B cell (primary cell): Measurements from ENCODE around the gene HOXB8. TPM values are rescaled to one million over a fixed set of nuclear protein-coding genes. Genes with fewer than 3 reads are reported as not detected.

Source experiments
- ATAC-seq: fragments of 200-7000 bp; cut with Tn5 transposase; one replicate; pipeline ENCODE4 v1.10.0; 2021; ENCODE audit warnings: low read depth, mild to moderate bottlenecking, moderate number of reproducible peaks, moderate library complexity
- CTCF ChIA-PET: fragments of 350-600 bp; sonication (Branson Sonifier 250); formaldehyde crosslinking; loops from one replicate; lab custom pipeline; 2021; ENCODE audit warnings: antibody characterized with exemption, inconsistent platforms; lab: Charles Lee
- POLR2A ChIA-PET: fragments of 350-600 bp; sonication (Branson Sonifier 250); formaldehyde crosslinking; loops from one replicate; lab custom pipeline; 2021; ENCODE audit warnings: antibody characterized with exemption; lab: Charles Lee
- DNase-seq: peaks from one replicate; pipeline ENCODE4 v3.0.0; 2013
- H2AFZ ChIP-seq: 2 replicates; pipeline ENCODE4 v1.6.1; 2012; ENCODE audit warnings: mild to moderate bottlenecking, low read depth, low read length; ENCODE audit not compliant: insufficient read depth, poor library complexity, severe bottlenecking
- H3K27ac ChIP-seq, 2 donors: 1 replicate in 1 of 2; 2 replicates in 1 of 2; pipeline ENCODE4 v1.5.1; 2012 to 2013; ENCODE audit warnings: low read length in 2 of 2, mild to moderate bottlenecking in 2 of 2, moderate library complexity in 1 of 2
- H3K27me3 ChIP-seq, 4 experiments: fragments of 200-600 bp in 1 of 4; sonication (generic) in 1 of 4; replicated peaks in 1 of 4; 1 replicate in 2 of 4; 2 replicates in 2 of 4; pipeline versions ENCODE4 v1.6.1 to v1.7.0; 2013 to 2016; ENCODE audit warnings: low read length in 3 of 4, mild to moderate bottlenecking in 2 of 4, mixed read lengths in 1 of 4, moderate library complexity in 1 of 4; ENCODE audit not compliant: insufficient read depth in 4 of 4, control insufficient read depth in 3 of 4; ENCODE audit errors: control extremely low read depth in 1 of 4
- H3K36me3 ChIP-seq, 2 experiments: replicated peaks in 1 of 2; 1 replicate in 1 of 2; 2 replicates in 1 of 2; pipeline versions ENCODE4 v1.6.1 to v1.7.1; 2013; ENCODE audit warnings: low read length in 1 of 2; ENCODE audit not compliant: insufficient read depth in 2 of 2, control insufficient read depth in 1 of 2; ENCODE audit errors: control extremely low read depth in 1 of 2, extremely low read depth in 1 of 2
- H3K4me1 ChIP-seq, 2 donors: fragments of 200-600 bp in 1 of 2; sonication (generic) in 1 of 2; 1 replicate in 1 of 2; 2 replicates in 1 of 2; pipeline versions ENCODE4 v1.5.1 to v1.6.1; 2013 to 2017; ENCODE audit warnings: low read length in 2 of 2; ENCODE audit not compliant: control insufficient read depth in 2 of 2, insufficient read depth in 2 of 2
- H3K4me2 ChIP-seq: replicated peaks from 2 replicates; pipeline ENCODE3; 2012; ENCODE audit warnings: mild to moderate bottlenecking, low read depth, low read length; ENCODE audit not compliant: poor library complexity, severe bottlenecking
- H3K4me3 ChIP-seq, 5 experiments: fragments of 200-600 bp in 1 of 5; sonication (generic) in 1 of 5; 1 replicate in 3 of 5; 2 replicates in 2 of 5; pipeline versions ENCODE4 v1.5.1 to v1.7.0; 2011 to 2016; ENCODE audit warnings: low read length in 4 of 5, mild to moderate bottlenecking in 4 of 5, low read depth in 2 of 5, control low read depth in 1 of 5, moderate library complexity in 1 of 5; ENCODE audit not compliant: insufficient read depth in 1 of 5; ENCODE audit errors: control extremely low read depth in 1 of 5, extremely low read depth in 1 of 5
- H3K79me2 ChIP-seq: fragments of 200-600 bp; sonication (generic); one replicate; pipeline ENCODE4 v1.6.0; 2016; ENCODE audit warnings: low read length; ENCODE audit not compliant: control insufficient read depth, insufficient read depth
- H3K9ac ChIP-seq: fragments of 200-600 bp; sonication (generic); 2 replicates; pipeline ENCODE4 v1.6.1; 2017; ENCODE audit warnings: mild to moderate bottlenecking, low read length, moderate library complexity
- H3K9me3 ChIP-seq, 3 donors: one replicate each; pipeline versions ENCODE4 v1.6.1 to v1.7.1; 2013; ENCODE audit warnings: low read length in 2 of 3; ENCODE audit not compliant: control insufficient read depth in 2 of 3, insufficient read depth in 1 of 3; ENCODE audit errors: control extremely low read depth in 1 of 3
- H4K20me1 ChIP-seq: 2 replicates; pipeline ENCODE4 v1.6.0; 2012; ENCODE audit warnings: mild to moderate bottlenecking, low read length; ENCODE audit not compliant: insufficient read depth, control insufficient read depth, poor library complexity, severe bottlenecking
- H3K27ac Mint-ChIP-seq: one replicate; pipeline ENCODE4 v1.8.0; 2021; ENCODE audit warnings: mixed read lengths
- H3K27me3 Mint-ChIP-seq: one replicate; pipeline ENCODE4 v1.8.0; 2021; ENCODE audit warnings: mixed read lengths
- H3K4me1 Mint-ChIP-seq: one replicate; pipeline ENCODE4 v1.8.0; 2021; ENCODE audit warnings: mixed read lengths
- H3K4me3 Mint-ChIP-seq: one replicate; pipeline ENCODE4 v1.8.0; 2021; ENCODE audit warnings: mixed read lengths
- H3K9me3 Mint-ChIP-seq: one replicate; pipeline ENCODE4 v1.8.0; 2022; ENCODE audit warnings: mixed read lengths; ENCODE audit not compliant: insufficient read depth
- EZH2 ChIP-seq: IDR thresholded peaks from 2 replicates; pipeline ENCODE4 v1.6.1; 2012; ENCODE audit warnings: borderline replicate concordance, low read depth, mild to moderate bottlenecking, moderate library complexity, low read length; ENCODE audit not compliant: insufficient read depth, poor library complexity, severe bottlenecking
- whole genome bisulfite sequencing: methylation state at CpG from one replicate; pipeline ENCODE4 v1.1.5; 2013; ENCODE audit warnings: missing lambda C conversion rate; ENCODE audit not compliant: insufficient coverage; 5-methylcytosine and 5-hydroxymethylcytosine counted together
- intact Hi-C: fragments of 100-400 bp; cut with micrococcal nuclease; formaldehyde crosslinking; loops from one replicate; pipeline ENCODE4 v1.10.0; 2022
- polyA plus RNA-seq: library from polyadenylated mRNA; depleted of rRNA; stranded (reverse); fragments of >200 nt; gene quantifications from 2 replicates; pipeline ENCODE4 v1.2.3, GENCODE V29; 2012
- total RNA-seq, 2 donors: library from RNA; stranded (reverse); fragments of 120-200 nt in 1 of 2; gene quantifications; 1 replicate in 1 of 2; 2 replicates in 1 of 2; pipeline versions ENCODE4 v1.2.3 to v1.2.4, GENCODE V29; 2013 to 2022
- TF ChIP-seq, protein P1 (sequence below): fragments of 200-600 bp; IDR thresholded peaks from one replicate; pipeline ENCODE4 v1.8.0; 2022; ENCODE audit warnings: antibody characterized with exemption, mild to moderate bottlenecking

The HOXB8 gene
- total and polyA plus RNA-seq, 2 donors (not counting 1 experiment from before 2014, with no cell fraction given): not detected

DNA sequence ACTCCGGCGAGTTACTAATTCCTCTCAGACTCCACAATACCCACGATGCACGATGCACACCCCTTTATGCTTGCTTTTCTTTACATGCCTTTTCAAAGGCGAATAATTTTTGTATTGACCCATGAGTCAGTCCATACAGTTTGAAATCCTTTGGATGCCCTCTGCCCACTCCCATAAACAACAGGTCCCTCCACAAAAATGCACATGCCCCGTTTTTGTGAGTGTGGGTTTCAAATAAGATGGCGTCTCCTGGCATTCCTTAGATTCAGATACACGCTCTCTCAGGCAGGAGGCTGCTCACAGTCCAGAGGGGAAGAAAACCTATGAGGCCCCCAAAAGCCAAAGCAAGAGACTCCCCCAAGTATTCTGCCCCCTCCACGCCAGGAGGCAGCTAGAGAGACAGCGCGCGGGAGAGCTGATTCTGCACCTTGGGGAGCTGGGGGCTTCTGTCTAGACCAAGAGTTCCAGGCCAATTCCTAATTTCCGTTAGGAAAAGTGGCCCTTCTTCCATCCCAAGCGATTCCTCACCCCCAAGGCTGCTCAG is 30.6 kb upstream of the HOXB8 start:
- Histone ChIP-seq H2AFZ (peak overlapping the region; percentile 79), H3K4me1 (peaks cover 33 to 37% of the 10 kb centered on the region in 2 donors), H3K4me2 (peak overlapping the region; percentile 97), H3K9me3 (peaks cover 0 to 30% (median 0%) of the 10 kb centered on the region in 3 donors), H3K79me2 (no peaks in the 10 kb centered on the region), H3K36me3 (no peaks in the 10 kb centered on the region), H3K4me3 (peak overlapping the region in 1 of 5 experiments; percentile 69), H3K27ac (no peak overlapping the region), H3K27me3 (peaks cover 0 to 69% (median 41%) of the 10 kb centered on the region in 4 experiments), H3K9ac (peak overlapping the region; percentile 74), H4K20me1 (no peaks in the 10 kb centered on the region)
- DNase-seq: no peak
- TF ChIP-seq, protein P1, sequence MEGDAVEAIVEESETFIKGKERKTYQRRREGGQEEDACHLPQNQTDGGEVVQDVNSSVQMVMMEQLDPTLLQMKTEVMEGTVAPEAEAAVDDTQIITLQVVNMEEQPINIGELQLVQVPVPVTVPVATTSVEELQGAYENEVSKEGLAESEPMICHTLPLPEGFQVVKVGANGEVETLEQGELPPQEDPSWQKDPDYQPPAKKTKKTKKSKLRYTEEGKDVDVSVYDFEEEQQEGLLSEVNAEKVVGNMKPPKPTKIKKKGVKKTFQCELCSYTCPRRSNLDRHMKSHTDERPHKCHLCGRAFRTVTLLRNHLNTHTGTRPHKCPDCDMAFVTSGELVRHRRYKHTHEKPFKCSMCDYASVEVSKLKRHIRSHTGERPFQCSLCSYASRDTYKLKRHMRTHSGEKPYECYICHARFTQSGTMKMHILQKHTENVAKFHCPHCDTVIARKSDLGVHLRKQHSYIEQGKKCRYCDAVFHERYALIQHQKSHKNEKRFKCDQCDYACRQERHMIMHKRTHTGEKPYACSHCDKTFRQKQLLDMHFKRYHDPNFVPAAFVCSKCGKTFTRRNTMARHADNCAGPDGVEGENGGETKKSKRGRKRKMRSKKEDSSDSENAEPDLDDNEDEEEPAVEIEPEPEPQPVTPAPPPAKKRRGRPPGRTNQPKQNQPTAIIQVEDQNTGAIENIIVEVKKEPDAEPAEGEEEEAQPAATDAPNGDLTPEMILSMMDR: no peak
- TF ChIP-seq EZH2: no peak
- 77% methylated on average over 10 of the region's 14 CpGs for WGBS
- CTCF ChIA-PET: no interaction called here
- intact Hi-C loops: no loop called here
- peaks cover 71% of the 10 kb centered on the region for H3K27me3 Mint-ChIP-seq
- H3K4me1 Mint-ChIP-seq: peaks cover 34% of the 10 kb centered on the region
- POLR2A ChIA-PET: no interaction called here
- ATAC-seq: no peak
- H3K27ac Mint-ChIP-seq: no peak overlapping the region
- no peaks in the 10 kb centered on the region for H3K9me3 Mint-ChIP-seq
- H3K4me3 Mint-ChIP-seq: peak overlapping the region; percentile 83

DNA sequence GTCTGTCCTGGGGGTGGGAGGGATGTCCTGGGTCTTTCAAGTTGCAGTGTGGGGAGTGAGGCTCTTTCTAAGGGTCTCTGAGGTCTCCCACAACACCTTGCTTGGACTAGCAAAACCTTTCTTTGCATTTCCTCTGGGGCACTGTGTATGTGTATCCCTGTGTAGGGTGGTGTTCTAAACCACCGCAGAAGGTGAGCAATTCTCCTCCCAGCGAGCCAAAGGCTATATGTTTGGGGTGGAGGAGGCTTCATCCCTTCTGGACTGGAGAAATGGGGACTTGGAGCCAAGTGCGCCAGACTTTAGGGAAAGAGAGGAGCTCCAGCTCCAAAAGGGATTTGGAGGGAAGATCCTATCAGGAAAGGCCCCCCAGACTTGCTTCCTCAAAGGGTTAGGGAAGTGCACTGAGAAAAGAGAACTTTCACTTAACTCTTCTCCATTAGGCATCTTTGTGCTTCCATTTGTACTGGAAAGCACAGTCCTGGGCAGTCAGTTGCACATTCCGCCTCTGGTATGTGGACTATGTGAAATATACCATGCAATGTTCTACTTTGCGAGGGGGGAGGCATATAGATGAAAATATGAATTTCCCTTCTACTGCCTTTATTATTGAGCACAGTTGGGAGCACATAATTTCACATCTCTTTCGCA is 29.9 kb upstream of the HOXB8 start:
- H3K4me3 Mint-ChIP-seq: peak overlapping the region; percentile 83
- POLR2A ChIA-PET: no interaction called here
- H3K27me3 ChIP-seq: peaks cover 0 to 75% (median 42%) of the 10 kb centered on the region in 4 experiments
- CTCF ChIA-PET: no interaction called here
- H3K4me2 ChIP-seq: no peak overlapping the region
- peaks cover 68% of the 10 kb centered on the region for H3K27me3 Mint-ChIP-seq
- 60% methylated on average over 2 of the region's 6 CpGs for WGBS
- intact Hi-C loops: no loop called here
- no peak overlapping the region for H3K27ac ChIP-seq
- H2AFZ ChIP-seq: no peak overlapping the region
- H3K36me3 ChIP-seq: no peaks in the 10 kb centered on the region
- no peak overlapping the region for H3K27ac Mint-ChIP-seq
- DNase-seq: no peak
- TF ChIP-seq EZH2: no peak
- TF ChIP-seq, protein P1: no peak
- peaks cover 34% of the 10 kb centered on the region for H3K4me1 Mint-ChIP-seq
- peaks cover 33 to 37% of the 10 kb centered on the region in 2 donors for H3K4me1 ChIP-seq
- no peaks in the 10 kb centered on the region for H3K79me2 ChIP-seq
- no peak overlapping the region for H3K9ac ChIP-seq
- H3K4me3 ChIP-seq: no peak overlapping the region
- ATAC-seq: no peak
- H4K20me1 ChIP-seq: no peaks in the 10 kb centered on the region
- H3K9me3 Mint-ChIP-seq: no peaks in the 10 kb centered on the region
- peaks cover 0 to 30% (median 0%) of the 10 kb centered on the region in 3 donors for H3K9me3 ChIP-seq
